Naive thymus-derived CD4-positive, alpha-beta T cell (primary cell): ENCODE data around the gene GIPC2. TPM values are rescaled to one million over a fixed set of nuclear protein-coding genes. Genes with fewer than 3 reads are reported as not detected.
A peak's percentile ranks its signal among the peaks of the same experiment; 100 is the strongest.
"Not testable (repeated sequence)": the region's sequence is repeated elsewhere in the genome, so short reads cannot be mapped to it uniquely, and the experiment has no call there.

Experiments
- ATAC-seq: fragments of 150-1000 bp; cut with Tn5 transposase; 2 replicates; pipeline ENCODE4 v1.10.0; 2021; ENCODE audit warnings: mild to moderate bottlenecking, moderate library complexity
- CTCF ChIA-PET: fragments of 350-600 bp; sonication (Branson Sonifier 250); formaldehyde crosslinking; loops from one replicate; lab custom pipeline; 2021; ENCODE audit warnings: antibody characterized with exemption; lab: Charles Lee
- POLR2A ChIA-PET: fragments of 350-600 bp; sonication (Branson Sonifier 250); formaldehyde crosslinking; loops from one replicate; lab custom pipeline; 2021; ENCODE audit warnings: antibody characterized with exemption, inconsistent platforms; lab: Charles Lee
- DNase-seq, 9 donors: peaks; one replicate each; pipeline versions ENCODE4 v3.0.0 to v3.0.0-alpha.2; 2020 to 2022; ENCODE audit warnings: mixed read lengths in 1 of 9
- H3K27ac ChIP-seq: one replicate; pipeline ENCODE4 v1.7.0; 2013; ENCODE audit warnings: mild to moderate bottlenecking, low read depth, low read length, moderate library complexity
- H3K27me3 ChIP-seq, 2 donors: one replicate each; pipeline ENCODE4 v1.7.0; 2013; ENCODE audit warnings: low read length in 2 of 2, mild to moderate bottlenecking in 2 of 2, moderate library complexity in 2 of 2; ENCODE audit not compliant: control insufficient read depth in 2 of 2, insufficient read depth in 2 of 2
- H3K36me3 ChIP-seq, 3 experiments: 1 replicate in 2 of 3; 2 replicates in 1 of 3; pipeline ENCODE4 v1.7.0; 2013; ENCODE audit warnings: low read length in 3 of 3, mild to moderate bottlenecking in 3 of 3, moderate library complexity in 1 of 3; ENCODE audit not compliant: insufficient read depth in 3 of 3, control insufficient read depth in 2 of 3
- H3K4me1 ChIP-seq, 2 donors: one replicate each; pipeline ENCODE4 v1.7.0; 2013; ENCODE audit warnings: low read length in 2 of 2, mild to moderate bottlenecking in 2 of 2, moderate library complexity in 1 of 2; ENCODE audit not compliant: control insufficient read depth in 2 of 2, insufficient read depth in 2 of 2
- H3K4me3 ChIP-seq: 2 replicates; pipeline ENCODE4 v1.7.0; 2013; ENCODE audit warnings: mild to moderate bottlenecking, low read length
- H3K9me3 ChIP-seq, 3 experiments: 1 replicate in 2 of 3; 2 replicates in 1 of 3; pipeline ENCODE4 v1.7.0; 2013; ENCODE audit warnings: low read length in 3 of 3; ENCODE audit not compliant: control insufficient read depth in 2 of 3
- H3K27ac Mint-ChIP-seq, 9 donors: one replicate each; pipeline ENCODE4 v1.8.0; 2020 to 2022; ENCODE audit warnings: mixed read lengths in 9 of 9, mild to moderate bottlenecking in 8 of 9, moderate library complexity in 5 of 9, inconsistent platforms in 2 of 9
- H3K27me3 Mint-ChIP-seq, 5 donors: one replicate each; pipeline ENCODE4 v1.8.0; 2021 to 2022; ENCODE audit warnings: mixed read lengths in 5 of 5, mild to moderate bottlenecking in 1 of 5
- H3K36me3 Mint-ChIP-seq, 5 donors: one replicate each; pipeline ENCODE4 v1.8.0; 2020 to 2022; ENCODE audit warnings: mixed read lengths in 5 of 5, mild to moderate bottlenecking in 3 of 5, inconsistent platforms in 1 of 5
- H3K4me1 Mint-ChIP-seq, 7 donors: one replicate each; pipeline ENCODE4 v1.8.0; 2020 to 2022; ENCODE audit warnings: mixed read lengths in 7 of 7, mild to moderate bottlenecking in 3 of 7, inconsistent platforms in 1 of 7
- H3K4me3 Mint-ChIP-seq, 10 donors: one replicate each; pipeline ENCODE4 v1.8.0; 2020 to 2022; ENCODE audit warnings: mild to moderate bottlenecking in 10 of 10, mixed read lengths in 10 of 10, moderate library complexity in 6 of 10, inconsistent platforms in 2 of 10
- H3K9me3 Mint-ChIP-seq, 11 donors: one replicate each; pipeline ENCODE4 v1.8.0; 2020 to 2022; ENCODE audit warnings: mixed read lengths in 11 of 11, mild to moderate bottlenecking in 4 of 11, inconsistent platforms in 1 of 11, moderate library complexity in 1 of 11
- intact Hi-C, 2 donors: fragments of 100-400 bp; cut with micrococcal nuclease; formaldehyde crosslinking; loops; one replicate each; pipeline ENCODE4 v1.15.1; 2023
- polyA plus RNA-seq, 2 donors: library from polyadenylated mRNA; unstranded; fragments of 300-500 nt; fragmentation: Illumina TruSeq; gene quantifications; one replicate each; pipeline ENCODE4 v1.2.3, GENCODE V29; 2021
- total RNA-seq, 6 experiments: library from RNA in 5 of 6; stranded (reverse) in 5 of 6; gene quantifications; 1 replicate in 5 of 6; 2 replicates in 1 of 6; pipeline ENCODE4 v1.2.3 and lab custom pipeline; 2021 to 2026

Gene GIPC2
- total RNA-seq = under 1 TPM in 2 of 5 experiments, not detected in 3; 0.57 to 0.60 TPM
- under 1 TPM; 0.05 to 0.32 TPM for polyA plus RNA-seq
- total RNA-seq (lab: John Stamatoyannopoulos, UW) = not detected

- peak within 1 kb of the TSS; percentile 59 for H3K4me3 ChIP-seq
- peak within 1 kb of the TSS in 2 of 9 donors; percentile 45 to 51 for H3K27ac Mint-ChIP-seq
- peak within 1 kb of the TSS; percentile 78 to 87 (median 83) for H3K4me3 Mint-ChIP-seq
- peaks cover 0 to 4% (median 0%) of the 10 kb centered on the region in 5 donors for H3K36me3 Mint-ChIP-seq
- no peaks in the 10 kb centered on the region for H3K9me3 ChIP-seq
- H3K27ac ChIP-seq = no peak within 1 kb of the TSS
- POLR2A ChIA-PET = interaction anchor here (0.7 to 1.6 kb wide), 3 partner anchors 33 to 68 kb away, joined by 3 to 6 read pairs (median 3); partner anchors contain the start of genes DNAJB4 and FUBP1
- peaks cover 0 to 19% of the 10 kb centered on the region in 2 donors for H3K27me3 ChIP-seq
- ATAC-seq = peak; percentile 61
- CTCF ChIA-PET = interaction anchor here (0.7 kb wide), 1 partner anchor 36 kb away, joined by 3 read pairs; no protein-coding TSS in a partner anchor
- no peaks in the 10 kb centered on the region for H3K9me3 Mint-ChIP-seq
- no peaks in the 10 kb centered on the region for H3K4me1 ChIP-seq
- intact Hi-C loops = loop anchor here in 1 of 2 donors (1.0 kb wide), 2 partner anchors 42 to 67 kb away; partner anchors contain the start of genes DNAJB4 and FUBP1
- peak in 8 of 9 donors; percentile 1 to 43 (median 18) for DNase-seq
- peaks cover 45 to 57% (median 50%) of the 10 kb centered on the region in 5 donors for H3K27me3 Mint-ChIP-seq
- peaks cover 6 to 26% (median 19%) of the 10 kb centered on the region in 7 donors for H3K4me1 Mint-ChIP-seq
- no peaks in the 10 kb centered on the region for H3K36me3 ChIP-seq
Observed at GRCh38 chr1:78045926-78046778, at the start of gene GIPC2. Gene GIPC2, plus strand, starts transcription at chr1:78045966. Its CDS starts 129 bp downstream, at chr1:78046095.

- Histone ChIP-seq H3K27ac (no peak overlapping the region), H3K4me3 (no peak overlapping the region), H3K4me1 (no peaks in the 10 kb centered on the region), H3K36me3 (no peaks in the 10 kb centered on the region), H3K9me3 (no peaks in the 10 kb centered on the region), H3K27me3 (no peaks in the 10 kb centered on the region)
- H3K27me3 Mint-ChIP-seq = no peaks in the 10 kb centered on the region
- ATAC-seq (no peak), DNase-seq (no peak)
- H3K4me3 Mint-ChIP-seq = no peak overlapping the region
- no peaks in the 10 kb centered on the region for H3K9me3 Mint-ChIP-seq
- ChIA-PET CTCF (no interaction called here), POLR2A (interaction anchor here (2.1 to 15.7 kb wide), 2 partner anchors 8 to 13 kb away, joined by 11 to 324 read pairs; partner anchors contain the start of genes DNAJB4 and FUBP1)
- peaks cover 0 to 4% (median 0%) of the 10 kb centered on the region in 7 donors for H3K4me1 Mint-ChIP-seq
- no peak overlapping the region for H3K27ac Mint-ChIP-seq
- peaks cover 0 to 12% (median 7%) of the 10 kb centered on the region in 5 donors for H3K36me3 Mint-ChIP-seq
- intact Hi-C loops = no loop called here
Observed at GRCh38 chr1:77996734-77997133, 49.0 kb upstream of the GIPC2 start.

DNA sequence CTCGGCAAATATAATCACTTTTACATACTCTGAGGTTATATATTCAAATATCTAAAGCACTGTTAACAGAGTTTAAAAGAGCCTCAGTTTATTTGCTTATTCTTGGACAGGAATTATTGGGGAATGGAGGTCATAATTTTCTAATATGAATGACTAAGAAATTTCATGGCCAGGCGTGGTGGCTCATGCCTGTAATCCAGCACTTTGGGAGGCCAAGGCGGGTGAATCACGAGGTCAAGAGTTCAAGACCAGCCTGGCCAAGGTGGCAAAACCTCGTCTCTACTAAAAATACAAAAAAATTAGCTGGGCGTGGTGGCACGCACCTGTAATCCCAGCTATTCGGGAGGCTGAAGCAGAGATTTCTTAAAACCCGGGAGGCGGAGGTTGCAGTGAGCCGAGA is 45.2 kb upstream of the GIPC2 start:
- not testable (repeated sequence) for H3K36me3 Mint-ChIP-seq

GRCh38 chr1:78003070-78003746 is 42.6 kb upstream of the GIPC2 start:
- peak overlapping the region; percentile 95 for H3K27ac ChIP-seq

More for the DNA sequence above, 45.2 kb upstream of the GIPC2 start:
- not testable (repeated sequence) for H3K36me3 ChIP-seq, H3K9me3 Mint-ChIP-seq, H3K4me1 ChIP-seq, DNase-seq, H3K27ac ChIP-seq, ATAC-seq, H3K27me3 ChIP-seq, H3K9me3 ChIP-seq, H3K4me3 ChIP-seq, H3K27me3 Mint-ChIP-seq, H3K4me3 Mint-ChIP-seq
- H3K27ac Mint-ChIP-seq = peak overlapping the region in 1 of 9 donors; percentile 22
- POLR2A ChIA-PET = interaction anchor here (15.7 kb wide), 1 partner anchor 17 kb away, joined by 324 read pairs; the partner anchor contains the start of gene FUBP1
- intact Hi-C loops = loop anchor here (10.0 kb wide), 3 partner anchors 624 to 786 kb away; partner anchors contain the start of genes IFI44L (in 1 of the 2) and PIGK (in 1 of the 2)
- CTCF ChIA-PET = interaction anchor here (0.6 to 2.5 kb wide), 2 partner anchors 18 to 618 kb away, joined by 7 to 12 read pairs; no protein-coding TSS in a partner anchor
- H3K4me1 Mint-ChIP-seq = peaks cover 0 to 29% (median 18%) of the 10 kb centered on the region in 7 donors

DNA sequence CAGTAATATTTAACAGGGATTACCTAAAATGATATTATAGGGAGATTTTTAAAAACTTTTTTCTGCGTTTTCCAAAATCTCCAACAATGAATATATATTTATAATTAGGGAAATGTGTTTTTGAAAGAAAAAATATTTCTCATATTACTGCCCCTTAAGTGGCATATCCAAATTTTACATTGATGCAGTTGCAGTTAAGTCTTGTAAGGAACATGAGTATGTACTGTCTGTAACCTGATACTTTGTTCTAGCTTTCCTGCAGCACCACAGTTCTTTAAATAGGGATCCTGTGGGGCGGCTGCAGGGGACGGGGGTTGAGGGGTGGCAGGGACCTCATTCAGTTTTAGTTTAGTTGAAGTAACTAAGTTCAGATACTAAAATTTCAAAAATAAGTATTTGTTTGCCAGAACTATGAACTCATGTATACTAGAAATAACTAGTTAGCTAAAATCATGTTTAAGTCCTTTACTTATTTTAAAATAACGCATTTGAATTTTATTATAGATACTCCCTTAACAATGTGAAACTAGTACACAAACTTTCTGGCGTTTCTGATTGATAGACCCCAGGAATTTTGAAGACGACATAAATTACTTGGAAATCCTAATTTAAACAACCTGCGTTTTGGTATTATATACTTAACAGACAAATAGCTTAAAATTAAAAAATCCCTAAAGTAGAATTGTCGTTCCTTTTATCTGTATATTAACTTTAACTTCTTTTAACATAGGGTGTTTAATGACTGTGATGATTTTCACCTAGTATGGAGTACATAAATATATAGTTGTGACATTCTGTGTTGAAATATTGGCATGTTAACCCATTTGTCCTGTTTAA is 41.7 kb upstream of the GIPC2 start:
- Histone ChIP-seq H3K9me3 (no peaks in the 10 kb centered on the region), H3K27ac (peak overlapping the region; percentile 95), H3K4me3 (peak overlapping the region; percentile 57), H3K36me3 (no peaks in the 10 kb centered on the region), H3K4me1 (peaks cover 8 to 17% of the 10 kb centered on the region in 2 donors), H3K27me3 (no peaks in the 10 kb centered on the region)
- intact Hi-C loops = loop anchor here (1.0 to 10.0 kb wide), 11 partner anchors 25 to 789 kb away; partner anchors contain the start of genes FUBP1 (in 2 of the 2), USP33 (in 2 of the 2), IFI44 (in 1 of the 2) and IFI44L (in 1 of the 2)
- DNase-seq (peak in 5 of 9 donors; percentile 34 to 60 (median 41)), ATAC-seq (peak; percentile 60)
- H3K4me1 Mint-ChIP-seq = peaks cover 9 to 50% (median 45%) of the 10 kb centered on the region in 7 donors
- H3K9me3 Mint-ChIP-seq = peaks cover 0 to 3% (median 0%) of the 10 kb centered on the region in 11 donors
- H3K36me3 Mint-ChIP-seq = no peaks in the 10 kb centered on the region
- peak overlapping the region; percentile 92 to 100 (median 99) for H3K27ac Mint-ChIP-seq
- POLR2A ChIA-PET = interaction anchor here (0.6 to 15.7 kb wide), 14 partner anchors 8 to 616 kb away, joined by 3 to 324 read pairs (median 6); partner anchors contain the start of genes FUBP1, GIPC2, IFI44L and MIGA1
- CTCF ChIA-PET = interaction anchor here (0.6 to 1.7 kb wide), 6 partner anchors 10 to 126 kb away, joined by 3 to 9 read pairs (median 4); partner anchors contain the start of gene FUBP1
- H3K27me3 Mint-ChIP-seq = peaks cover 0 to 3% (median 0%) of the 10 kb centered on the region in 5 donors
- peak overlapping the region; percentile 87 to 99 (median 92) for H3K4me3 Mint-ChIP-seq

More at GRCh38 chr1:78003070-78003746, 42.6 kb upstream of the GIPC2 start:
- POLR2A ChIA-PET = interaction anchor here (1.6 to 15.7 kb wide), 7 partner anchors 7 to 320 kb away, joined by 6 to 324 read pairs (median 11); partner anchors contain the start of genes FUBP1, GIPC2, MIGA1 and ZZZ3
- Histone ChIP-seq H3K36me3 (no peaks in the 10 kb centered on the region), H3K4me3 (no peak overlapping the region), H3K4me1 (peaks cover 8 to 17% of the 10 kb centered on the region in 2 donors), H3K9me3 (no peaks in the 10 kb centered on the region), H3K27me3 (no peaks in the 10 kb centered on the region)
- no peak for ATAC-seq
- H3K9me3 Mint-ChIP-seq = peaks cover 0 to 3% (median 0%) of the 10 kb centered on the region in 11 donors
- no peak for DNase-seq
- peak overlapping the region; percentile 39 to 100 (median 88) for H3K27ac Mint-ChIP-seq
- peaks cover 6 to 45% (median 41%) of the 10 kb centered on the region in 7 donors for H3K4me1 Mint-ChIP-seq
- H3K36me3 Mint-ChIP-seq = no peaks in the 10 kb centered on the region
- intact Hi-C loops = loop anchor here (10.0 kb wide), 3 partner anchors 622 to 788 kb away; partner anchors contain the start of genes IFI44L (in 1 of the 2) and PIGK (in 1 of the 2)
- H3K4me3 Mint-ChIP-seq = peak overlapping the region in 8 of 10 donors; percentile 3 to 99 (median 46)
- CTCF ChIA-PET = interaction anchor here (1.7 kb wide), 1 partner anchor 25 kb away, joined by 5 read pairs; the partner anchor contains the start of gene FUBP1
- peaks cover 0 to 3% (median 0%) of the 10 kb centered on the region in 5 donors for H3K27me3 Mint-ChIP-seq
